Embryonic facial prominence (tissue), 1 donor: ENCODE results near the gene EIPR1.

Experiments
- DNase-seq: peaks from one replicate; pipeline ENCODE4 v3.0.0-alpha.2; 2016; ENCODE audit errors: extremely low spot score

The EIPR1 gene

GRCh38 chr2:3248754-3249475, 128.7 kb downstream of the EIPR1 start:
- DNase-seq = no peak

DNA sequence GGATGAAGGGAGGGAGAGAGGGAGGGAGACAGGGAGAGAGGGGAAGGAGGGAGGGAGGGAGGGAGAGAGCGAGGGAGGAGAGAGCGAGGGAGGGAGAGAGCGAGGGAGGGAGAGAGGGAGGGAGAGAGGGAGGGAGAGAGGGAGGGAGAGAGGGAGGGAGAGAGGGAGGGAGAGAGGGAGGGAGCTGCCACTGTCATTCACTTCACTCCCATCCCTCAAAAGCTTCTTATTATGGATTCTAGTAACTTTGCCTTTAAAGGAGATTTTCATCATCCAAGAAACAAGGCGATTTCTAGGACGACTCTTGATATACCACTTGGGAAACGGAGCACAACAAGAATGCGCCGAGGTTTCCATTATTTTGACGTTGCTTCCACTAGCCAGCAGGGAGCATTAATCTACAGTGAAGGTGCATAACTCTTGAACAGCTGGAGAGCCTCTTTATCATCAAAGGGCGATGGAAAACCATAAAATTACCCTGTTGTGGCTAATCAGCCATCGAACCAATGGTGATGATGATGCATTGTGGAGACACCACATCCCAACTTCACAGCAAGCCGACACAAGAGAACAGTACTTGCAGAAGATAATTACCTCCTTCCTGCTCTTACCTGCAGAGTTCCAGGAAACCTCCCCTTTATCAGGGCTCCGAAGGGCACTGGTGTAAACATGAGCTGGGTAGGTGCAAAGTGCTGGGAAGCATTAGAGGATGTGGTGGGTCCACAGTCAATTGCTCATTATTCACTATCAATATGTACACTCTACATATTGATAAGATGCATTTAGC, 130.5 kb downstream of the EIPR1 start:
- DNase-seq = no peak

DNA sequence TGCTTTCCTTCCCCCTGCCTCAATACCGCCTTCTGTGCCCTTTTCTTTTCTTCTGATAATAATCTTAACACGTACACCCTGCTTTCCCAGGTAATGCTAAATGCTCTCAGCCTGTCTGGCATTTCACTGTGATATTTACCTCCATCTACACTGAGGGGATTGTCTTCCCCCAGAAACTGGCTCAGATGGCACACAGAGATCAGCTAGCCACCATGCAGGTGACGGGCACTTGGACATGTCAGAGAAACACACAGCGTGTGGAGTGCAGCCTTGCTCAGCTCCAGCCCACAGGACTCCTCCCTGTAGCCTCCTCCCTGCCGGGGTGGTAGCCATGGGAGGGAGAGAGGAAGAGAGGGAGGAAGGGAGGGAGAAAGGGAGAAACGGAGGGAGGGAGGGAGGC, 131.2 kb downstream of the EIPR1 start:
- DNase-seq = no peak

- DNase-seq = no peak
Measured at GRCh38 chr2:3244486-3244885, 133.1 kb downstream of the EIPR1 start.

DNA sequence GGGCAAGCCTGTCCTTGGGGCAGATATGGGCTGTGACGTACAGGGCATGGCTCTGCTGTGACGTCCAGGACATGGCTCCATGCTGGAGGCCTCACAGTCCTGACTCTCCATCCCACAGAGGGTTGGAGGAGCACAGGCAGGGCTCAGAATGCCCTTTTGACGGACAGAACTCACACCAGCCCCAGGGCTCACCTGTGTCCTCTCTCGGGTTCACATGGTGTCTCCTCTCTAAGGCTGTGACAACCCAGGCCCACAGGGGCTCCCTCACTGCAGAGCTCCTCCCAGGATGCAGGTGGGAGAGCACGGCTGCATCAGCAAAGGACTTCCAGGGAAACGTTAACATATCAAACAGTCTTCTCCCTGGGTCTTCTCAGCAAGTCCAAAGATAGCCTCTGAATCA, 133.8 kb downstream of the EIPR1 start:
- DNase-seq = no peak

DNA sequence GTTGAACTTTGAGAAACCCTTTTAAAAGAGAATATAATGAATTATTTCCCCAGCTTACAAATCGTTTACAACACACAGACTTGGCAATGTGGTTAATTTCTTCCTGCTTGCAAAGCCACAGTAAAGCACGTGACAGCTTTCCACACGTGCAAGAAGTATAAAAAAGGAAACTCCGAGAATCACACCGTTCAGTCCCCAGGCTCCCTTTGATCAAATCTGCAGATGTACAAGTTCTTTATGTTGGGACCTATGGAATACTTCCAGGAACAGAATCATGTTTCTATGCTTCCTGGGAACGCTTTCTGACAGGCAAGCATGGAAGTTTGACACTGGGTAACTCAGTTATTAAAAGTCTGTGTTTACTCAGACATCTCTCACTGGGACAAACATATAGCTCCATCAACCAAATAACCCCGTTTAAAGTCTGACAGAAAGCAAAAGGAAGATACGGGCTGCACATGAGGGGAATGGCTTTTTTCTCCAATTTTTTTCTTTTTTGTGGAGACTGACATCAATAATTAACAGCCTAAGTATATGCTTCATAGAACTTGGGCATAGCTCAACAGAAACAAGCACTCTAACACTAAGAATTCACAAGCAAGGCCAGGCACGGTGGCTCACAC, 134.8 kb downstream of the EIPR1 start:
- DNase-seq = no peak

GRCh38 chr2:3241971-3242746, 135.5 kb downstream of the EIPR1 start:
- DNase-seq = no peak

- no peak for DNase-seq
Measured at GRCh38 chr2:3238951-3239841, 138.4 kb downstream of the EIPR1 start.

DNA sequence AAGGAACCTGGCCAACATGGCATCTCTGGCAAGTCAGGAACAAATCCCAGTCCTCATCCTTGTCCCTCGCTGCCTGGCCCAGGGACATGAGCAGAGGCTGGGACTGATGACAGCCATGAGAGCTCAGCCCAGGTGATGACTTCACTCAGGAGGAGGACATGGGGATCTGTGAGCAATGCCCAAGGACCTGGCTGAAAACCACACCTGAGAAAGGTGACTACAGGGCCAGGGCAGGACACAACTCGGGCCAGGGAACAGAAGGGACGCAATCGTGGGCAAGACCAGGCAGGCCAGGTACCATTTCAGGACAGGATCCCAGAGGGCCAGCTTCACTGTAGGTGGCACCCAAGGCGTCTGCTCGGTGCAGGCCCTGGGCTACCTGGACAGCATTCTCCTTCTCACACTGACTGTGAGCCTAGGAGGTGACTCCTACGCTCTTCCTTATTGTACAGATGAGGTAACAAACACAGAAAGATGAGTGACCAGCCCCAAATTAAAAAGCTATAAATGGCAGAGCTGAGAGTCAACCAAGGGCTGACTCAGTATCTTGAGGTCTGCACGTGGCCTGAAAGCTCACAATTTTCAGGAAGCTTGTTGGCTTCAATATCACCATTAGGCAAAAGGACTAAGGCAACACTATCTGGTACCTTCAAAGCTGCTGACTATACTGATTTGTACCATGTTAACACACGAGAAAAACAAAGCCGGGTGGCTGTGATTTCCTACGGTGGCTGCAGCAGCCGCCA, 141.1 kb downstream of the EIPR1 start:
- no peak for DNase-seq

DNA sequence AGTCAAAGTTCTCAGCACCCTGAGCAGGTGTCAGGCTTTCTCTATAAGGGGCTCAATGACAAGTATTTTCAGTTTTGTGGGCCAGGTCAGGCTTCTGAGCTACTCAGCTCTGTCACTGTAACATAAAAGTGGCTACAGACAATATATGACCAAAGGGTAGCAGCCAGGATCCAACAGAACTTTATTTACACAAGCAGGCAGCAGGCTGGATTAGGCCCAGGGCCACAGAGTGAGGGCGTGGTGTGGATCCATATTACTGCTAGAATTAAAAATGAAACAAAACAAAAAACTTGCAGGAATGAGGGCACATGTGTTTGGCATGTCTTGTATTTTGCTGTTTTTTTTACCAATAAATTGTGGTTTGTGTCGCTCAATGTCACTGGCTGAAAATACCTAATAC, 143.7 kb downstream of the EIPR1 start:
- DNase-seq = no peak

DNA sequence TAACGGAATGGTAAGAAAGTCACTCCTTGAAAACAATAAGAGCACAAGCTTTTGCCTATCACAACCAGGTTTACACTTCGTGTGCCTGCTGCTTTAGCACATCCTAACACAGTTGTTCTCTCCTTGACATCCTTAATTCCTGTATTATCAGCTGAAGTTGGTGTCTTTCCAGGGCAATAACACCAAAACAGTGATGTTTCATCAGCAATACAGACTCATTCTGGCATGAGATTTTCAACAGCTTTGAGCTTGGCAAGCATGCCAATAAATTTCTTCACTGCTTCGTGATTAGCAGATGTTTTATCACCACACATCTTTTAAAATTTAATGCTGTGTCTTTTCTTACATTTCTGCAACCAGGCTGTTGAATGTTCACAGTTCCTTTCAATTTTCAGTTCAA, 148.4 kb downstream of the EIPR1 start:
- DNase-seq = no peak

DNA sequence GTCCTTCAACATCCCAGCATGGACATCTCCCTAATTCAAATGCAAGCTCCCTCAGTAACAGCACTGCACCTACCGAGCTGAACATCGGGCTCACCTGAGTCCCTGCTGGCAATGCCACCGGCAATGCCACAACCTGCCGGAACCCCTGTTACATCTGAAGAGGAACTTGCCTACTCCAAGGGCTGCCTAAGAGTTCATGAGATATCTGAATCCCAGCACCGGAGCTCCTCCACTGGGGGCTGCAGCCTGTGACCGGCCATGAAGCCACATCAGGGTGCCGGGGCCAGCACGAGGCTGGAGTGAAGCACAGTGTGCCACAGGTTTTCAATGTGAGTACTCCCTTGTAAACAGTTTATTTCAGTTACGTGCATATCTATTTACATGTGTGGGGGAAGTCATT, 152.9 kb downstream of the EIPR1 start:
- DNase-seq = no peak

DNA sequence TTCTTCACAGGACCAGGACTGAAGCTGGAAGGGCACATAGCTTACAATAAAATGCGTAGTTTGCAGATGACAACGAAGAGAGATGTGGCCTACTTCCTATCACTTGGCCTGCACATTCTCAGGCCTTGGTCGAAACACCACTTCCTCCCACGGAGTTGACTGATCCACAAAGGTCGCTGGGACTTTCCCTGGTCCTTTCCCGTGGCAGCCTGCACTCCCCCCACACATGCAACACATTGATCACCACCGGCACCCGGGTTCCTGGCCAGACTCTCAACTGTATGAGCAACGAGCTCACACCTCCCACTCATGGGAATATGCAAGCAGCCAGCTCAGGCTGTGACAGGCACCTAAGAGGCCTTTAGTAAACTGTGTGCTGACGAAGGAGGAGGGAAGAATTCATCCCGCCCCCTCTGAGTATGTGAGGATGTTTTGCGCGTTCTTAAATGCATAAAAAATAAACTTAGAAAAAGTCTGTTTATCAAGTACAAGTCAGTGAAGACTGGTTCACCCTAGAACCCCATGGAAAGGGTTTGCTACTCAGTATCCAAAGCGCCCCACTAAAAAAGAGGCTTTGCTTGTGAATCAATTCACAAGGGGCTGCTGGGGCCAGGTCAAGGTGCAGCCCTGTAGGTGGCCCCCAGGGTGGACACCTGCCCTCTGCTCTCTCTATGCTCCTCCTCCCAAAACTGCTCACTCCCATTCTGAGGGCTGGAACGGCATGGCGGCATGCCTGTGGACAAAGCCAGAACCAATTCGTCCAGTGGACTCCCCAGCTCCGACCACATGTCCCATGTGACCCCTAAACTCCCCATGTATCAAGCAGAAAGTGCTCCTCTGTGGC, 154.3 kb downstream of the EIPR1 start:
- no peak for DNase-seq

DNA sequence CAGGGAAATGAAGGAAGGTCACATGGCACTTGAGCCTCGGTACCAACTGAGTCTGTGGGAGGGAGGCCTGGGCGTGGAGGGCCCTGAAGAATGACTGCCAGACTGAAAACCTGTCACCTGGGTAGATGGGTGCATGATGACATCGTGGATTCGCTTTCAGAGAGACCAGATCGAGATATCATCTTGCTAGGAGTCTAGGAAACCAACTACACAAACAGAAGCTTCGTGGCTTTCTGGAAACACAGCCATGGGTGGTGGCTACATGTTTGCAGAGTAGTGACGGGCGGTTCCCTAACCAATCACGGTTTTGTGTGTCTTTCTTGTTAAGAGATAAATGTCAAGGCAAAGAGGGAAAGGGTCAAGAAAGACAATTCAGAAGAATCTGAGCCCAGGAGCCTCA, 155.0 kb downstream of the EIPR1 start:
- DNase-seq = no peak

GRCh38 chr2:3219536-3219935, 158.1 kb downstream of the EIPR1 start:
- no peak for DNase-seq

GRCh38 chr2:3217646-3218045, 160.0 kb downstream of the EIPR1 start:
- DNase-seq = no peak

DNA sequence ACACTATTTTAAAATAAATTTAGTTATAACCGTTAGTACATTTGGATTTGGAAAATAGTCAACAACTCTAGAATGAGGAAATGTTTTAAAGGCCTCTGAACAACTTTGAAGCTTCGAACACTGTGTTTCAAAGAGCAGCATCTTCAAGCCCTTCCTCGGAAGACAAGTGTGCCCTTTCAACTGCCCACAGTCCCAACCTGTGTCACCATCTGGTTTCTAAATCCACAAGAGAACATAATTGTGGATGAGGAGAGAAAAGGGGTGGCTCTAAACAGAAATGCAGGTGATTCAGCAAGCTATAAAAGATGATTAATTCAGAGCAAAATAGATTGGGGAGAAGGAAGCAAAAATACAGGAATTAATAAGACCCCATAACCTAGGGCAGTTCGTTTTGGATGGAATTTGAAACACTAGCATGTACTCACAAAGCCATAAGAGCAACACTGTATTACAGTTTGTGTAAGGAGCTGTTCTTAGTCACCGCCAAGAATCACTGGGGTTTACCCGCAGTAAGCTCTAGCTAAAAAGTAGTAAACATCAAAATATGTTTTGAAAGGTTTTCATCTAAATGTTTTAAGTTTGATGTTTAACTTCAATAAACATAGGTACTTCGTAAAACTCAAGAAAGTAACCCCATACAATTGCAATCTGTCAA, 160.7 kb downstream of the EIPR1 start:
- DNase-seq = no peak

GRCh38 chr2:3214806-3215404, 162.7 kb downstream of the EIPR1 start:
- DNase-seq = no peak

- no peak for DNase-seq
Measured at GRCh38 chr2:3214065-3214464, 163.6 kb downstream of the EIPR1 start.
